Measurements from ENCODE around the gene NUDT6.
"Not testable (repeated sequence)": the region's sequence is repeated elsewhere in the genome, so short reads cannot be mapped to it uniquely, and the experiment has no call there.

Gene NUDT6

DNA sequence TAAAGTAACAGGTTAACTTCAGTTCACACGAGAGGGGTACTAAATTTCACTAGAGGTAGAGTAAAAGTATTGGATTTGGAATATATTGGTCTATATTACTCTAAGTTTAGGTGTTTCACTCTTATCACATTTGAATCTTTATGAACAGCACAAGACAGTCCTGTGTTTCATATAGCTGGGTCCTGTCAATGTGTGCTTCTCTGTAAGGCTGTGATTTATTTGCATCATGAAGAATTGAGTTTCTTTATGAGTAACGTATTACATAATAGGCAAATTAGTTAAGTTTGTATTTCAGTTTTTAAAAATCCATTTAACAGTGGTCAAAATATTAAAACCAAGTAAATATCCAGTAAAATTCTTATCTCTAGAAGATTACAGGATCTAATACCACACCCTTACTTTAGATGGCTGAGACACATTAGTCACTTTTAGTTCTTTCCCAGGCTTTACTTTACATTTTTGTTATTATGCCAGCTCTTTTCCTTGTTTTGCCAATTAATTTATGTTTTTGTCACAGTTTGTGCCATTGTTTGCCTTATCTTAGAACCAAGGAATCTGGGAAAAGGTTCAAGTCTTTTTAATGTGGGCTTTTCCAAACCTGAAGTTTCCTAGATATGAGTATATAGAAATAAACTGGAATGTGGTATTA is 32.1 kb downstream of the NUDT6 start:
- TF ChIP-seq Cebpa-rat (IDR thresholded peaks at IDR 0.05), result no peak
- no peaks in the 10 kb centered on the region for H4K20me1 ChIP-seq
- peaks cover 0 to 16% (median 0%) of the 10 kb centered on the region in 11 experiments; a peak in 5 of 22 replicates for H3K36me3 ChIP-seq
- no peak overlapping the region for H3K9ac ChIP-seq
- H3K4me2 ChIP-seq, result no peak overlapping the region
- no peak overlapping the region for H3K27ac ChIP-seq
- no peaks in the 10 kb centered on the region for H3K9me3 ChIP-seq (replicated peaks in 1 of 11)
- no peak overlapping the region for H3K4me3 ChIP-seq
- no peaks in the 10 kb centered on the region for H3K4me1 ChIP-seq
- H3K27me3 ChIP-seq, result no peaks in the 10 kb centered on the region

DNA sequence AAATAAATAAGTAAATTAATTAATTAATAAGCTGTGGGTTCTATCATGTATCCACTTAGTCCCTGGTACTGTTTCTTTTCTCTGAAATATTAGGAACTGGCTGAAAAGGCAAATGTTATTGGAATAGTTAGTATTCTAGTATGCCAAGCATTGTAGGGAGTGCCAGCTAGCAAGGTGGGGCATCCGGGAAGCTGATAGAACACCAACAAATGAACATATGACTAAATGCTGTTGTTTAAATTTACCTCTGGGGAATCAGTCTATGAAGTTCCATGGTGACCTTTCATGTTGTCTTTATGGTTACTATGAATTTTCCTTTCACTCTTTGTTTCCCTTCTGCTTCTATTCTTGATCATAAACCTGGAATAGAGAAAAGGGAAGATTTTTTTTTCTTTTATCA is 32.7 kb downstream of the NUDT6 start:
- H4K20me1 ChIP-seq, result no peaks in the 10 kb centered on the region
- no peak overlapping the region for H3K9ac ChIP-seq
- no peaks in the 10 kb centered on the region for H3K27me3 ChIP-seq
- H3K4me3 ChIP-seq, result no peak overlapping the region
- H3K4me1 ChIP-seq, result no peaks in the 10 kb centered on the region
- no peak overlapping the region for H3K4me2 ChIP-seq
- no peaks in the 10 kb centered on the region for H3K9me3 ChIP-seq (replicated peaks in 1 of 11)
- H3K27ac ChIP-seq, result no peak overlapping the region
- TF ChIP-seq Cebpa-rat (IDR thresholded peaks at IDR 0.05), result no peak
- H3K36me3 ChIP-seq, result peaks cover 0 to 16% (median 0%) of the 10 kb centered on the region in 11 experiments; a peak in 5 of 22 replicates

DNA sequence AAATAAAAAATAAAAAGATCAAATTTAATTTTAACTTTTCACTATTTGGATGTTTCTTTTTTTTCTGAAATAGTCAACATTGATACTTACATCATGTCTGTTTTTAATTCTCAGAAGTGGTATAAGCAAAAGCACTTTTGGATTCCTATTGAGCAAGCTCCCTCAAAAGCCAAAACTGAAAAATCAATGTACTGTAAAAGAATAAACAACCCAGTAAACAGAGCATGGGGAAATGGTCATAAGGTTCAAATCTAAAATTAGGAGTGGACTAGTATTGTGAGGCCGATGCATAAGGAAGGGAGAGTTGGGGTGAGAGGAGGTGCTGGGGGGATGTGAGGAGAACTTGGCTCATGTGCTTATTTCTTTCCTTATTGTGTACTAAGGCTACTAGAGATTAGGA is 37.9 kb downstream of the NUDT6 start:
- no peak overlapping the region for H3K4me2 ChIP-seq
- H3K36me3 ChIP-seq, result 0 out of 22 replicates have a peak, but pooled peaks cover 0 to 5% (median 0%) of the 10 kb centered on the region in 11 experiments
- no peak for TF ChIP-seq Cebpa-rat (IDR thresholded peaks at IDR 0.05)
- H3K4me3 ChIP-seq, result no peak overlapping the region
- H3K9me3 ChIP-seq (replicated peaks in 1 of 11), result peaks cover 18 to 25% (median 23%) of the 10 kb centered on the region in 11 experiments
- no peaks in the 10 kb centered on the region for H3K4me1 ChIP-seq
- H3K9ac ChIP-seq, result no peak overlapping the region
- H3K27ac ChIP-seq, result no peak overlapping the region
- H4K20me1 ChIP-seq, result no peaks in the 10 kb centered on the region
- H3K27me3 ChIP-seq, result no peaks in the 10 kb centered on the region

DNA sequence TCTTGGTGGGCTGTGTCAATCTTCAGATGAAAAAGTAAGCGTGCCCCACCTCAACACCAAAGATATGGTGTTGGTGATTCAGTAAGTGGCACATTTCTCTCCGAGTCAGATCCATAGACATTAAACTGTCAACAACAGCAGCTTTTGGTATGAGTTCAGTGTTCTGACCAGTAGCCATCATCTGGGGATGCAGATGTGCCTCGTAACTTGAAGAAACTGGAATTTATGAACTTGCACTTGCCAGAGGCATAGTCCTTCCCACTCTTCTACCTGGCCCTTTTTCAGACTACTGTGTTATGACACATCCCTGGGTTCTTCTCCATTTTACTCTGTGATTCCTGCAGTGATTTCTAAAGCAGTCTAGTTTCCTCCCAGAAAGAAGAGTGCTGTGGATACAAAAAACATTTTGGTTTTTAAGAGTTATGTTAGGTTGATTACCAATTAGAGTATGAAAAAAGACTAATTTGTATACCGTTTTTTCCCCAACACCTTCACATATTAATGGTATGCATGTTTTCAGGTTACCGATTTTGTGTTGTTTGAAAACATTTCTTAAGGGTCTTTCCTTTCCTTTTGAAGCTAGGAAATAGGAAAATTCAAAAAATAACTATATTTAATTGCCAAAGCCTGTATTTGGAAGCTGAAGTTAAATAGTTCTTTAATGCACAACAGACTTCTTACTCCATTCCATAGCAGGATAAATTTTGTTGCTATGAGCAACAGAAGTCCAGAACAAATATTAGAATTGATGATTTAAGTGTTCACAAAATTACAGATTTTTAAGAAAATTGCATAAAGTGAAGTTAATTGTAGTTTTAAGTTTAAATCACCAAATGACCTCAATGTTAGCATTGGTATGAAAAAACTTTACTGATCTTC is 39.3 kb downstream of the NUDT6 start:
- no peak for TF ChIP-seq Cebpa-rat (IDR thresholded peaks at IDR 0.05)
- Histone ChIP-seq H4K20me1 (no peaks in the 10 kb centered on the region), H3K4me2 (no peak overlapping the region), H3K9ac (no peak overlapping the region), H3K27ac (no peak overlapping the region), H3K27me3 (no peaks in the 10 kb centered on the region), H3K4me1 (no peaks in the 10 kb centered on the region), H3K9me3 (replicated peaks in 1 of 11) (peaks cover 18 to 28% (median 23%) of the 10 kb centered on the region in 11 experiments), H3K36me3 (0 out of 22 replicates have a peak, but pooled peaks cover 0 to 5% (median 0%) of the 10 kb centered on the region in 11 experiments), H3K4me3 (no peak overlapping the region)

DNA sequence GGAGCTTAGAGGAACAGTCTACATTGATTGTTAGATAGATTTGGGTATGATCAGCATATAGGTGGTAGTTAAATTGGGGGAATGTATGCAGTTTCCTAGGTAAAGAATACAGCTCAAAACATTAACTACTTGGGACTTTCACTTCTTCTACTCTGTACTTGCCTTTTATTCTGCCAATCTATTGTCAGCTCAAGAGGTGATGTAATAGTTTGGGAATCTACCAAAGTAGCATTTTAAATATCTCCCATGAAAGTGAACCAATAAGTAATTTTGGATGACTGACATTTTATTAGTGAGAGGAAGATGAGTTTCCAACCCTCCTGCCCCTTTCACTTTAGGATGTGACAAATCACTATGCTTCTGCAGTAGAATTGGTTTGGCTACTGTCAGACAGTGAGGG is 43.4 kb downstream of the NUDT6 start:
- no peak overlapping the region for H3K27ac ChIP-seq
- no peaks in the 10 kb centered on the region for H3K27me3 ChIP-seq
- H3K4me1 ChIP-seq, result no peaks in the 10 kb centered on the region
- peaks cover 18 to 28% (median 23%) of the 10 kb centered on the region in 11 experiments for H3K9me3 ChIP-seq (replicated peaks in 1 of 11)
- no peak overlapping the region for H3K4me2 ChIP-seq
- no peak for TF ChIP-seq Cebpa-rat (IDR thresholded peaks at IDR 0.05)
- H3K9ac ChIP-seq, result no peak overlapping the region
- H4K20me1 ChIP-seq, result no peaks in the 10 kb centered on the region
- H3K36me3 ChIP-seq, result 0 out of 22 replicates have a peak, but pooled peaks cover 0 to 5% (median 0%) of the 10 kb centered on the region in 11 experiments
- H3K4me3 ChIP-seq, result no peak overlapping the region

DNA sequence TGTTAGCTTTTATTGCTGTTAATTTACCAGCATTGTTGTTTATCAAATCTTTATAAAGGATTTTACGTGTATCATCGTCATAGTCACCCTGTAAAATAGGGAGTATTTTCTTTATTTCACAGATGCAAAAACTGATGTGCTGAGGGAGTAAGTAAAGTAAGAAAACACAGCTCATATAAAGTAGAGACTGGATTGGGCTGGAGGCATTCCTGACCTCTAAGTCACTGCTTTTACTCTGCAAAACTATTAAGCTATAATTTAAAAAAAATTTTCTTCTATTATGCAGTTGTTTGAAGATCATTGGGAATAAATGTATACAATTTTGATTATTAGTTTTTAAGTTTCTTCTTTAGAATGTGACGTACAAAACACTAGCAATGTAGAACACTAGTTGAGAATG is 45.9 kb downstream of the NUDT6 start:
- no peak for TF ChIP-seq Cebpa-rat (IDR thresholded peaks at IDR 0.05)
- no peak overlapping the region for H3K9ac ChIP-seq
- no peaks in the 10 kb centered on the region for H4K20me1 ChIP-seq
- no peak overlapping the region for H3K27ac ChIP-seq
- H3K9me3 ChIP-seq (replicated peaks in 1 of 11), result peaks cover 15 to 23% (median 17%) of the 10 kb centered on the region in 11 experiments
- no peak overlapping the region for H3K4me2 ChIP-seq
- H3K27me3 ChIP-seq, result no peaks in the 10 kb centered on the region
- H3K4me3 ChIP-seq, result no peak overlapping the region
- H3K4me1 ChIP-seq, result no peaks in the 10 kb centered on the region
- 0 out of 22 replicates have a peak, but pooled peaks cover 0 to 5% (median 0%) of the 10 kb centered on the region in 11 experiments for H3K36me3 ChIP-seq

DNA sequence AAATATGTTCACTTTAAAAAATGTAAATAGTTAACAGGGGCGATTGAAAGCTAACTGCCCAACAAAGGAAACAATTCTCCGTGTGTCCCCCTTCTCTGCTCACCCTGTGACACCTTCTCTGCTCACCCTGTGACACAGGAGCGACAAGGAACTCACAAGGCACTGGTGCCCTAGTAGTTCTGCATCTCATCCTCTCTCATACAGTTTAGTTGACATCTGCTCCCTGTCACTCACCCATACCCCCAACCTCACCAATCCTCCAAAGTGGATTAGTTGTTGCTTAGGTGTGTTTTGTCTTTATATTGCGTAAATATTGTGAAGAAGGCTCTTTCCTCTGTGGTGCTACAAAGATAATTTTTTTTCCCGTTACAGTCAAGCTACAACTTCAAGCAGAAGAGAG is 46.4 kb downstream of the NUDT6 start:
- Histone ChIP-seq H3K27me3 (no peaks in the 10 kb centered on the region), H3K27ac (no peak overlapping the region), H3K4me1 (no peaks in the 10 kb centered on the region), H3K9me3 (replicated peaks in 1 of 11) (peaks cover 9 to 18% (median 12%) of the 10 kb centered on the region in 11 experiments), H3K4me3 (no peak overlapping the region), H3K9ac (no peak overlapping the region), H3K4me2 (no peak overlapping the region), H4K20me1 (no peaks in the 10 kb centered on the region), H3K36me3 (0 out of 22 replicates have a peak, but pooled peaks cover 0 to 3% (median 0%) of the 10 kb centered on the region in 11 experiments)
- no peak for TF ChIP-seq Cebpa-rat (IDR thresholded peaks at IDR 0.05)

DNA sequence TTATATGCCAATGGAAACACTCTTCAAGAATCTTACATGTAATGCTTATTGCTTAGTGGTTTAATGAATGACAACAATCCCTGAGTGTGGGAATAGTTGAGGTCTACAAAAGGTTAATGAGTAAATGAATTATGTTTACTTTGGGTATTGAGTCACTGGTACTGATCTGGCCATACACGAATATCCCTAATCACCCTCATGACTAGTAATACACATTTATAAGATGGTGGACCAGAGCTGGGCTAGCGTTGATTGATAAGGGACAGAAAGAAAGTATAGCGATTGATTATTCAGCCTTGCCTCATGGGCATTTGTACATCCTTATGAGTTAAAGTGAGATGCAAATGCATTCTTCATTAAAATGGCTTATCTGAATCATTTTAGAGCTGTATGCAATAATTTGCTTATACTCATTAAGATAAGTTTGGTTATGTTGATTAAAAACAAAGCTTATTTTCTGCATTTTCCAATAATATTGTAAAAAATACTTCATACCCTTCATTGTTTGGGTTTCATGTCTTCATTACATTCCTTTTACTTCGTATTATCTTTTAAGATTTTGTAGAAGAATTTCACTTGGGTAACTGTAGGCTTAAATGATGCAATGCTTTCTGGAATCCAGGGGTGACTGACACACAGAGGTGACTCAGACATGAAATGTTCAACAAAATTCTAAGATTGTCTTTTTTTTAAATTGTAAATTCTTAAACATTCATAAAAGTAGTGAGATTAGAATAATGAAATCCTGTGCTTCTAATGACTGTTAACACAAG is 48.4 kb downstream of the NUDT6 start:
- Histone ChIP-seq H3K36me3 (no peaks in the 10 kb centered on the region), H3K4me1 (no peaks in the 10 kb centered on the region), H3K27ac (no peak overlapping the region), H3K9ac (no peak overlapping the region), H3K27me3 (no peaks in the 10 kb centered on the region), H3K4me3 (no peak overlapping the region), H4K20me1 (no peaks in the 10 kb centered on the region), H3K9me3 (replicated peaks in 1 of 11) (peaks cover 0 to 1% (median 0%) of the 10 kb centered on the region in 11 experiments; a peak in 1 of 22 replicates), H3K4me2 (no peak overlapping the region)
- no peak for TF ChIP-seq Cebpa-rat (IDR thresholded peaks at IDR 0.05)

DNA sequence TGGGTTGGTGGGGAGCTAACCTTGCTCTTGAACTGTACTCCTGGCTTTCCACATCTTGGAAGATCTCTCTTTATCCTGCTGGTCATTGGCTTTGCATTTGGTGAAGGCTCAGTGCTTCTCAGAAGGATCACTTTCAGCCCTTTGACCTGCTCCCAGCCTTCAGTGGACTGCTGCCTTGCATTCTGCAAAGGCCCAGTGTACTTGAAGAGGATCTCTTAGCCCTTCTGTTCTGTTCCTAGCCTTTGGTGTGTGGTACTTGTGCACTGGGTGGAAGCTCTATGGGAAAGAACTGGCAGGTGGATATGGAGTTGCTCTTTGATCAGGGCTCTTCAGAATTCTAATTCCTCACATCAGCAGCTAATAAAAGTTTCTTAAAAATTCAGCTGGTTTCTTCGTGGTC is 49.3 kb downstream of the NUDT6 start:
- Histone ChIP-seq H3K4me3 (no peak overlapping the region), H3K27me3 (no peaks in the 10 kb centered on the region), H3K9me3 (replicated peaks in 1 of 11) (peaks cover 0 to 6% (median 0%) of the 10 kb centered on the region in 11 experiments; a peak in 2 of 22 replicates), H4K20me1 (no peaks in the 10 kb centered on the region), H3K27ac (no peak overlapping the region), H3K36me3 (no peaks in the 10 kb centered on the region), H3K9ac (no peak overlapping the region), H3K4me1 (no peaks in the 10 kb centered on the region), H3K4me2 (no peak overlapping the region)
- no peak for TF ChIP-seq Cebpa-rat (IDR thresholded peaks at IDR 0.05)

DNA sequence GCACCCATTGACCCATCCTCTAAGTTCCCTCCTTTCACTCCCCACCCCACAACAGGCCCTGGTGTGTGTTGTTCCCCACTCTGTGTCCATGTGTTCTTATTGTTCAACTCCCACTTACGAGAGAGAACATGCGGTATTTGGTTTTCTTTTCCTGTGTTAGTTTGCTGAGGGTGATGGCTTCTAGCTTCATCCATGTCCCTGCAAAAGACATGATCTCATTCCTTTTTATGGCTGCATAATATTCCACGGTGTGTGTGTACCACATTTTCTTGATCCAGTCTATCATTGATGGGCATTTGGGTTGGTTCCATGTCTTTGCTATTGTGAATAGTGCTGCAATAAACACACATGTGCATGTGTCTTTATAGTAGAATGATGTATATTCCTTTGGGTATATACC is 54.2 kb downstream of the NUDT6 start:
- not testable (repeated sequence) for H3K4me3 ChIP-seq; H3K9ac ChIP-seq; H3K4me1 ChIP-seq; H3K27me3 ChIP-seq; H3K4me2 ChIP-seq; H3K36me3 ChIP-seq; H3K9me3 ChIP-seq (replicated peaks in 1 of 11); H3K27ac ChIP-seq; H4K20me1 ChIP-seq

Measured in BLaER1 treated with 17β-estradiol and CSF1 and Interleukin-3, amounts not matched to agents 10 nM and 100 nM (cell line).